C4-2B (cell line): ENCODE data around the gene NELFA.
"Not testable (repeated sequence)": the region's sequence is repeated elsewhere in the genome, so short reads cannot be mapped to it uniquely, and the experiment has no call there.

ENCODE experiments used
- H3K27ac ChIP-seq: fragments of 450-650 bp; 2 replicates; pipeline ENCODE4 v1.5.1; 2017
- CTCF ChIP-seq: fragments of 450-650 bp; conservative IDR thresholded peaks from 2 replicates; pipeline ENCODE4 v1.5.1; 2017; ENCODE audit warnings: mild to moderate bottlenecking
- ZFX ChIP-seq: fragments of 450-650 bp; IDR thresholded peaks from 2 replicates; pipeline ENCODE4 v1.6.1; 2017

Gene NELFA

GRCh38 chr4:2008671-2008920 lies 178 bp downstream of the NELFA start:
- no peak for TF ChIP-seq ZFX
- no peak for TF ChIP-seq CTCF
- peak overlapping the region; percentile 97 for H3K27ac ChIP-seq

GRCh38 chr4:2007804-2008670 lies 737 bp downstream of the NELFA start:
- no peak for TF ChIP-seq ZFX
- peak overlapping the region; percentile 97 for H3K27ac ChIP-seq

GRCh38 chr4:2006956-2007653 lies 1.7 kb downstream of the NELFA start:
- TF ChIP-seq ZFX (no peak), CTCF (no peak)

GRCh38 chr4:2006367-2006766 lies 2.4 kb downstream of the NELFA start:
- TF ChIP-seq CTCF (no peak), ZFX (no peak)
- no peak overlapping the region for H3K27ac ChIP-seq

More at GRCh38 chr4:2006956-2007653, 1.7 kb downstream of the NELFA start:
- no peak overlapping the region for H3K27ac ChIP-seq

GRCh38 chr4:2003361-2003760 lies 5.4 kb downstream of the NELFA start:
- not testable (repeated sequence) for H3K27ac ChIP-seq

- not testable (repeated sequence) for H3K27ac ChIP-seq
Observed at GRCh38 chr4:1999308-1999707, 9.5 kb downstream of the NELFA start.

- peak overlapping the region; percentile 72 for H3K27ac ChIP-seq
- TF ChIP-seq CTCF (no peak), ZFX (no peak)
Observed at GRCh38 chr4:1998296-1998695, 10.5 kb downstream of the NELFA start.

GRCh38 chr4:1997712-1998111 lies 11.1 kb downstream of the NELFA start:
- no peak for TF ChIP-seq CTCF
- TF ChIP-seq ZFX: no peak

More at GRCh38 chr4:1997712-1998111, 11.1 kb downstream of the NELFA start:
- H3K27ac ChIP-seq: peak overlapping the region; percentile 72
